Neutrophil (primary cell): ENCODE measurements around the gene VTI1A.

Source experiments
- H3K27ac ChIP-seq: fragments of 200-600 bp; sonication (generic); 2 replicates; pipeline ENCODE4 v1.5.1; 2016; ENCODE audit warnings: mild to moderate bottlenecking, moderate library complexity
- H3K27me3 ChIP-seq: fragments of 200-600 bp; sonication (generic); 2 replicates; pipeline ENCODE4 v1.6.0; 2016; ENCODE audit warnings: mild to moderate bottlenecking
- H3K36me3 ChIP-seq: fragments of 200-600 bp; sonication (generic); 2 replicates; pipeline ENCODE4 v1.5.1; 2017
- H3K4me1 ChIP-seq, 2 experiments: fragments of 200-600 bp in 1 of 2; sonication (generic) in 1 of 2; 1 replicate in 1 of 2; 2 replicates in 1 of 2; pipeline versions ENCODE4 v1.5.1 to v1.6.1; 2013 to 2016; ENCODE audit warnings: low read depth in 1 of 2, low read length in 1 of 2, mild to moderate bottlenecking in 1 of 2, moderate library complexity in 1 of 2; ENCODE audit not compliant: control insufficient read depth in 1 of 2, insufficient read depth in 1 of 2
- H3K4me3 ChIP-seq, 2 experiments: fragments of 200-600 bp in 1 of 2; sonication (generic) in 1 of 2; 1 replicate in 1 of 2; 2 replicates in 1 of 2; pipeline ENCODE4 v1.5.1; 2013 to 2016; ENCODE audit warnings: low read depth in 1 of 2, low read length in 1 of 2, mild to moderate bottlenecking in 1 of 2, moderate library complexity in 1 of 2
- H3K9me3 ChIP-seq: fragments of 200-600 bp; sonication (generic); 2 replicates; pipeline ENCODE4 v1.5.1; 2016
- TF ChIP-seq, protein P1 (sequence below): fragments of 200-600 bp; sonication (generic); IDR thresholded peaks from 2 replicates; pipeline ENCODE4 v1.5.1; 2016; ENCODE audit warnings: antibody characterized with exemption

VTI1A gene

GRCh38 chr10:112842832-112843360, 395.9 kb downstream of the VTI1A start:
- H3K27ac ChIP-seq: no peak overlapping the region
- H3K4me3 ChIP-seq: no peak overlapping the region
- no peaks in the 10 kb centered on the region for H3K4me1 ChIP-seq
- no peaks in the 10 kb centered on the region for H3K27me3 ChIP-seq
- no peaks in the 10 kb centered on the region for H3K9me3 ChIP-seq
- TF ChIP-seq, protein P1, sequence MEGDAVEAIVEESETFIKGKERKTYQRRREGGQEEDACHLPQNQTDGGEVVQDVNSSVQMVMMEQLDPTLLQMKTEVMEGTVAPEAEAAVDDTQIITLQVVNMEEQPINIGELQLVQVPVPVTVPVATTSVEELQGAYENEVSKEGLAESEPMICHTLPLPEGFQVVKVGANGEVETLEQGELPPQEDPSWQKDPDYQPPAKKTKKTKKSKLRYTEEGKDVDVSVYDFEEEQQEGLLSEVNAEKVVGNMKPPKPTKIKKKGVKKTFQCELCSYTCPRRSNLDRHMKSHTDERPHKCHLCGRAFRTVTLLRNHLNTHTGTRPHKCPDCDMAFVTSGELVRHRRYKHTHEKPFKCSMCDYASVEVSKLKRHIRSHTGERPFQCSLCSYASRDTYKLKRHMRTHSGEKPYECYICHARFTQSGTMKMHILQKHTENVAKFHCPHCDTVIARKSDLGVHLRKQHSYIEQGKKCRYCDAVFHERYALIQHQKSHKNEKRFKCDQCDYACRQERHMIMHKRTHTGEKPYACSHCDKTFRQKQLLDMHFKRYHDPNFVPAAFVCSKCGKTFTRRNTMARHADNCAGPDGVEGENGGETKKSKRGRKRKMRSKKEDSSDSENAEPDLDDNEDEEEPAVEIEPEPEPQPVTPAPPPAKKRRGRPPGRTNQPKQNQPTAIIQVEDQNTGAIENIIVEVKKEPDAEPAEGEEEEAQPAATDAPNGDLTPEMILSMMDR: no peak
- H3K36me3 ChIP-seq: no peaks in the 10 kb centered on the region

DNA sequence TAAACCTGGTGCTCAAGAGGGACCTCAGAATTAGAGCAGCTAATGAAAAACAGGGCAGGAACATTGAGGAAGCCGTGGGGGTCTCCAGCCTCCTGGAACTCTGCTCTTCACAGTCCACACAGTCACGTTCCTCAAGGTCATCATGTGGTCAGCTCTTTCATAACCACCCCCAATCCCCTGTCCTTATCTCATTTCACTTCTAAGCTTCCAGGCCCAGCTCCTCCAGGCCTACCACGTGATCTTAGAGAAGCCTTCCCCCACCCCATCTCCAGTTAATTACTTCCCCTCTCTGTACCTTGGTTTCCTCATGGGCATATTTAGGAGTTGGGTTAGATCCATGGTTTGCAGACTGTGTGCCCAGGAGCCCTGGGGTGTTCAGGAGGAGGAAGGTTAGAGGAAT, 396.6 kb downstream of the VTI1A start:
- H3K27me3 ChIP-seq: no peaks in the 10 kb centered on the region
- no peaks in the 10 kb centered on the region for H3K4me1 ChIP-seq
- no peaks in the 10 kb centered on the region for H3K36me3 ChIP-seq
- no peak overlapping the region for H3K4me3 ChIP-seq
- TF ChIP-seq, protein P1: no peak
- no peak overlapping the region for H3K27ac ChIP-seq
- no peaks in the 10 kb centered on the region for H3K9me3 ChIP-seq

DNA sequence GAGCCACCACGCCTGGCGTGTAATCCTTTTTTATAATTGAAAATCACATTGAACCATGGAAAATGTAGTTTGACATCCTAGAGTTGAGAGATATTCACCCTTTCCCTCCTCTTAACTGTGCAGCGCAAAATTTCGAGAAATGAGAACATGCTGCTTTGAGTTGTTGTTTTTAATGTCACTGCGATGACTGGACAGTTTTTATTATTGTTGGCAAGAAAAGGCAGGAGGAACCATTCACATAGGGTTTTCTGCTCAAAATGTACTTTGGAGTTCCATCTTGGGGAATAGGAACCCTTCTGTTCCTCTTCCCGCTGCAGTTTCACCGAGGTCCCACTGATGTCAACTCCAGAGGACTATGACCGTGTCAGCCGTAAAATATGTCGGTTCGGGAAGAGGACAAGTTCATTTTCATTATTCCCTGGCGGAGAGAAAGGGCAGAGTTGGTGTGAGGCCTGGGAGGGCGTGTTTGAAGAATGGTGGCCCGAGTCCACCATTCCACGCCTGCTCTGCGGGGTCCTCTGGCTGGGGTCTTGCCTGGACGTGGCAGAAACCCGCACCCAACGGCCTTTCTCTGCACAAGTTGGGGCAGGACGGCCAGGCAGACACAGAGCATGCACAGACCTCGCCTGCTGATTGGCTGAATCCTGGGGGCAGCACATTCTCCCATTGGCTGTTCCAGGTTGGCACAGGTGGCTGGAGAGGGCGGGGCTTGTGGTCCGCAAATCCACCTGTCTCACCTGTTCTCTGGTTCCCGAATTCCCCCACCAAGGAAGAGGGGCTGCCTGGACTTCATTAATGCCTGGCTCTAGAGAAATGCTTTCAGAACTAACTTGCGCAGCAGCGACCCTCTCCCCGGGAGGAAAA, 397.9 kb downstream of the VTI1A start:
- no peaks in the 10 kb centered on the region for H3K4me1 ChIP-seq
- no peaks in the 10 kb centered on the region for H3K36me3 ChIP-seq
- H3K27me3 ChIP-seq: no peaks in the 10 kb centered on the region
- no peaks in the 10 kb centered on the region for H3K9me3 ChIP-seq
- TF ChIP-seq, protein P1: no peak
- H3K4me3 ChIP-seq: no peak overlapping the region
- no peak overlapping the region for H3K27ac ChIP-seq

GRCh38 chr10:112847778-112848177, 400.8 kb downstream of the VTI1A start:
- H3K27me3 ChIP-seq: no peaks in the 10 kb centered on the region
- TF ChIP-seq, protein P1: no peak
- no peaks in the 10 kb centered on the region for H3K9me3 ChIP-seq
- H3K36me3 ChIP-seq: no peaks in the 10 kb centered on the region
- no peak overlapping the region for H3K4me3 ChIP-seq
- H3K27ac ChIP-seq: no peak overlapping the region
- no peaks in the 10 kb centered on the region for H3K4me1 ChIP-seq

DNA sequence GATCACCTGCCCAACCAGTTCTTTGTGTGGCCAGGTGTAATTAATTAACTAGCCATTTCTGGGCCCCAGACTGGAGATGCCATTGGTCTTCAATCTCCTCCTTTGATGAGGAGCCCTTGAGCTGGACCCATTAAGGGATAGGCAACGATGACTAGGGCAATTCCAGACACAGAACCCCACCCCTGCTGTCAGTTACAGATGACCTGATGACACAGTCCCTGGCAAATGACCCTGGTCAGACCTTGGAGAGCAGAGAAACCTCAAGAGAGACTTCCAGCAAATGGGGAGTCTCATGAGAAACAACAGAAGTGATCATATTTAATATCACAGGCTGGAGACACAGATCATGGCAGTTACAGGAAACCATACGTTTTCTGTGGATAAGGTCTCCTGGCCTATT, 401.2 kb downstream of the VTI1A start:
- Histone ChIP-seq H3K4me1 (no peaks in the 10 kb centered on the region), H3K27ac (no peak overlapping the region), H3K9me3 (no peaks in the 10 kb centered on the region), H3K4me3 (no peak overlapping the region), H3K36me3 (no peaks in the 10 kb centered on the region), H3K27me3 (no peaks in the 10 kb centered on the region)
- TF ChIP-seq, protein P1: no peak
